MCF 10A (cell line): Measurements from ENCODE around the gene HOXC12. TPM values are rescaled to one million over a fixed set of nuclear protein-coding genes. Genes with fewer than 3 reads are reported as not detected.
A peak's percentile ranks its signal among the peaks of the same experiment; 100 is the strongest.

ENCODE experiments used
- BruUV-seq: library from RNA; stranded (reverse); fragments of 400-500 nt; replicated peaks from 2 replicates; lab custom pipeline; 2021; lab: Mats Ljungman, UMichigan
- CTCF ChIA-PET: fragments of 300-600 bp; sonication (Branson Sonifier 250); formaldehyde crosslinking; extraction: SDS; loops from one replicate; lab custom pipeline; 2021; ENCODE audit warnings: antibody characterized with exemption, inconsistent platforms; lab: Yijun Ruan, JAX
- POLR2A ChIA-PET: fragments of 300-600, 350-650 bp; sonication (Branson Sonifier 250); formaldehyde crosslinking; extraction: SDS; loops from one replicate; lab custom pipeline; 2020; ENCODE audit warnings: antibody characterized with exemption, inconsistent platforms; lab: Yijun Ruan, JAX
- DNase-seq: peaks from one replicate; pipeline ENCODE4 v3.0.0-alpha.2; 2018; ENCODE audit not compliant: unreplicated experiment
- H3K27ac Mint-ChIP-seq: one replicate; pipeline ENCODE4 v1.8.0; 2022; ENCODE audit warnings: mild to moderate bottlenecking, low read depth, mixed read lengths; ENCODE audit not compliant: unreplicated experiment
- H3K27me3 Mint-ChIP-seq: one replicate; pipeline ENCODE4 v1.8.0; 2022; ENCODE audit warnings: mixed read lengths; ENCODE audit not compliant: insufficient read depth, unreplicated experiment
- H3K36me3 Mint-ChIP-seq: one replicate; pipeline ENCODE4 v1.8.0; 2022; ENCODE audit warnings: mild to moderate bottlenecking, moderate library complexity, mixed read lengths; ENCODE audit not compliant: insufficient read depth, unreplicated experiment
- H3K4me1 Mint-ChIP-seq: one replicate; pipeline ENCODE4 v1.8.0; 2022; ENCODE audit warnings: mixed read lengths; ENCODE audit not compliant: insufficient read depth, unreplicated experiment
- H3K4me3 Mint-ChIP-seq: one replicate; pipeline ENCODE4 v1.8.0; 2022; ENCODE audit warnings: mild to moderate bottlenecking, moderate library complexity, mixed read lengths; ENCODE audit not compliant: unreplicated experiment
- H3K9me3 Mint-ChIP-seq: one replicate; pipeline ENCODE4 v1.8.0; 2022; ENCODE audit warnings: mixed read lengths; ENCODE audit not compliant: unreplicated experiment
- CTCF ChIP-seq: fragments of 200-600 bp; IDR thresholded peaks from one replicate; pipeline ENCODE4 v1.8.0; 2022; ENCODE audit warnings: antibody characterized with exemption, mild to moderate bottlenecking; ENCODE audit not compliant: unreplicated experiment
- intact Hi-C: fragments of 100-400 bp; cut with micrococcal nuclease; formaldehyde crosslinking; loops from 2 replicates; pipeline ENCODE4 v1.14.1; 2022
- total RNA-seq: library from RNA; stranded (reverse); gene quantifications from 2 replicates; pipeline ENCODE4 v1.2.3, GENCODE V29; 2022

Gene HOXC12
- total RNA-seq, 1 experiment from 2014 or later: not detected

- H3K4me3 Mint-ChIP-seq: peak within 1 kb of the TSS; percentile 88
- H3K27ac Mint-ChIP-seq: peak within 1 kb of the TSS; percentile 88
- H3K36me3 Mint-ChIP-seq: no peaks in the 10 kb centered on the region
- peak; percentile 60 for DNase-seq
- ChIA-PET POLR2A (interaction anchor here (0.6 to 5.1 kb wide), 6 partner anchors 11 to 110 kb away, joined by 3 to 59 read pairs (median 3); partner anchors contain the start of genes HOXC13 and HOXC9), CTCF (interaction anchor here (0.6 to 1.3 kb wide), 5 partner anchors 11 to 243 kb away, joined by 3 to 6 read pairs (median 3); partner anchors contain the start of gene HOXC10)
- no TSS peak for BruUV-seq
- TF ChIP-seq CTCF: no peak
- intact Hi-C loops: loop anchor here (1.0 kb wide), 1 partner anchor 207 kb away; no protein-coding TSS in a partner anchor
- H3K9me3 Mint-ChIP-seq: no peaks in the 10 kb centered on the region
- no peaks in the 10 kb centered on the region for H3K27me3 Mint-ChIP-seq
- peaks cover 19% of the 10 kb centered on the region for H3K4me1 Mint-ChIP-seq
Measured at GRCh38 chr12:53974084-53975063, 19.7 kb downstream of the HOXC12 start, which contains the start of gene HOTAIR. Gene HOTAIR, minus strand, starts transcription at chr12:53974954.

DNA sequence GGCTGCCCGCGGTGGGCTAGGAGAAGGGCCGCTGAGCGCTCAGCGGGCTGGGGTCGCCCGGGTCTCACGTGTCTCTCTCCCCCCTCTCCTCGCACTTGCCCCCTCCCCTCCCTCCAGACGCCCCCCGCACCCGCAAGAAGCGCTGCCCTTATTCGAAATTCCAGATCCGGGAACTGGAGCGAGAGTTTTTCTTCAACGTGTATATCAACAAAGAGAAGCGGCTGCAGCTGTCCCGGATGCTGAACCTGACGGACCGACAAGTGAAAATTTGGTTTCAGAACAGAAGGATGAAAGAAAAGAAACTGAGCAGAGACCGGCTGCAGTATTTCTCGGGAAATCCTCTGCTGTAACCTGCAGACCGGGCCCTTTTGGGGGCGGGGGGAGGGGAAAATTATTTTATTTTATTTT lies 20.4 kb downstream of the HOXC12 start:
- intact Hi-C loops: no loop called here
- POLR2A ChIA-PET: interaction anchor here (0.6 to 5.1 kb wide), 4 partner anchors 10 to 110 kb away, joined by 3 to 59 read pairs (median 10); partner anchors contain the start of genes HOXC10, HOXC13 and HOXC9
- CTCF ChIA-PET: interaction anchor here (0.6 to 2.5 kb wide), 3 partner anchors 13 to 244 kb away, joined by 3 to 11 read pairs (median 3); no protein-coding TSS in a partner anchor
- no peaks in the 10 kb centered on the region for H3K27me3 Mint-ChIP-seq
- H3K9me3 Mint-ChIP-seq: no peaks in the 10 kb centered on the region
- H3K4me3 Mint-ChIP-seq: no peak overlapping the region
- TF ChIP-seq CTCF: no peak
- BruUV-seq: no TSS peak
- no peaks in the 10 kb centered on the region for H3K36me3 Mint-ChIP-seq
- DNase-seq: no peak
- no peak overlapping the region for H3K27ac Mint-ChIP-seq
- H3K4me1 Mint-ChIP-seq: peaks cover 19% of the 10 kb centered on the region

DNA sequence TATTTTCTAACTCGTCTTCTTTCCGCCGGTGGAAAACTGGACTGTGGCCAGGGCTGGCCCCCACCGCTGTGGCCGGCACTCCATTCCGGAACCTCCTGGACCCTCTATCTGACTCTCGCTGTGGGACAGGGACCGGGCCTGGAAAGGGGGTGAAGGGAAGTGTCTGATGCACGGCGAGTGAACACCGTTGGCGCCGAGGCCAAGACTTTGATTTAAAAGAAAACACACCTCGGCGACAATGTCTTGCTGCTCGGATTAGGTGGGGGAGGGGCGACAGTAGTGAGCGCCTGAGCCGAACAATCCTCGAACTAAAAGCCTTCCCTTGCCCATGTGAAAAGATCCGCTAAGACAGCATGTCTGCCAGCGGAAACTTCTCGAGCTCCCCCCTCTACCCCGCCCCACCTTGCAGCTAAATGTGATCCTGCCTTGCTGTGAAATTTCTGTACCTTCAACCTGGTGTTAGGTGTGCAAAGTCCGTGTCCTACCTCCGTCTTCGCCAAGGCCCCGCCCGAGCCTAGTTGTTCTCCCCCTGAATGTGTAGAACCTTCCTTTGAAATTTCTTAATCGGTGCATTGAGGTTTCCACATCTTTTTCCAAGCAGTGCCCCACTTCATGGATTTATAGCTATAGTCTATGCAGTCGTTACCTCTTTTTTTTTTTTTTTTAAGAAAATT lies 20.9 kb downstream of the HOXC12 start:
- BruUV-seq: TSS peak; percentile 39
- Mint-ChIP-seq H3K4me1 (peaks cover 19% of the 10 kb centered on the region), H3K27ac (no peak overlapping the region), H3K36me3 (no peaks in the 10 kb centered on the region), H3K27me3 (no peaks in the 10 kb centered on the region), H3K9me3 (no peaks in the 10 kb centered on the region), H3K4me3 (peak overlapping the region; percentile 39)
- CTCF ChIA-PET: interaction anchor here (0.6 to 2.5 kb wide), 2 partner anchors 13 to 157 kb away, joined by 3 to 11 read pairs; no protein-coding TSS in a partner anchor
- no peak for DNase-seq
- TF ChIP-seq CTCF: no peak
- POLR2A ChIA-PET: interaction anchor here (1.1 kb wide), 1 partner anchor 9 kb away, joined by 3 read pairs; the partner anchor contains the start of gene HOXC10
- intact Hi-C loops: no loop called here
